ENCODE measurements around the gene CEBPG.

Gene CEBPG

DNA sequence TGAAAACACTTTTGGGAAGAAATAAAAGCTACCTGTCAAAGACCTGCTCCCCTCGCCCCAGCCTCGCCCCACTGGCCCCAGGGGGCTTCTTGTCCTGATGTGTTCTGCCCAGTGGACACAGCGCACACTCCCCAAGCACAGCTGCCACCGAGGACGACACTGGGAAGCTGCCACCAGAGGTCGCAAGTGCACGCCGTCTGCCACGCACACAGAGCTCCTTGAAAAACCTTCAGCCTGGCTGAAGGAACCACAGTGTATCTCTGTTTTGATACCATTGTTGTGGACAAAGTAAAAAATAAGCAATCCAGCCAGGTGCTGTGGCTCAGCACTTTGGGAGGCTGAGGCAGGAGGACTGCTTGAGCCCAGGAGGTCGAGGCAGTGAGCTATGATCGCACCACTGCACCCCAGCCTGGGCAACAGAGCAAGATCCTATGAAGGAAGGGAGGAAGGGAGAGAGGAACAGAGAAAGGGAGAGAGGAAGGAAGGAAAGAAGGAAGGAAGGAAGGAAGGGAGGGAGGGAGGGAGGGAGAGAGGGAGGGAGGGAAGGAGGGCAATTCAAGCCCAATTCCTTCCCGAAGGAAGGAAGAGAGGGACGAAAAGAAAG, 57.3 kb downstream of the CEBPG start:
- peak overlapping the region; percentile 86 for H3K4me2 ChIP-seq (ENCODE audit: low read depth, low read length, poor library complexity, severe bottlenecking)

DNA sequence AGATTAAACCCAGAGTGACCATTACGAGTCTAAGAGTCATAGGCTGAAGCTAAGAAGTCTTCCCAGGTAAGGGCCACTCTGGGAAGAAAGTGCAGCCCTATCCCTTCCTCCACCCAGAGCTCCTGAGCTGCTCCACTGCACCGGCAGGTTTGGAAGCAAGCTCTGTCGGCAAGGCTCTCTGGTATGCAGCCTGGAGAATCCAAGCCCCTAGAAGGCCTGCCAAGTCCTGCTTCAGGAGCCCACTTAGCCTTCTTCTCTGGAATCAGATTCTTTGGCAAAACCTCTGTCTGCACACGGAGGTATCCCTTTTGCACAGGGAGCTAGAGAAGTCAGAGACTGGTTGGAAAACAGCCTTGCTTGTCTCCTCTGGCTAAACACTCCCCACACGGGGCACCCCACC, 58.5 kb downstream of the CEBPG start:
- no peak overlapping the region for H3K9ac ChIP-seq (ENCODE audit: low read depth, low read length, poor library complexity, severe bottlenecking)
- no peaks in the 10 kb centered on the region for H3K36me3 ChIP-seq (ENCODE audit: insufficient read depth, low read length)
- H3K27me3 ChIP-seq (ENCODE audit: insufficient read depth, low read length, poor library complexity, severe bottlenecking), result no peaks in the 10 kb centered on the region
- H2AFZ ChIP-seq (ENCODE audit: low read length), result no peak overlapping the region
- no peaks in the 10 kb centered on the region for H4K20me1 ChIP-seq (ENCODE audit: insufficient read depth, low read length, poor library complexity, severe bottlenecking)
- peaks cover 3% of the 10 kb centered on the region; the same call in 1 of the 2 replicates for H3F3A ChIP-seq (ENCODE audit: low read depth)
- no peaks in the 10 kb centered on the region for H3K9me2 ChIP-seq (replicated peaks; ENCODE audit: low read depth, low read length)
- H3K4me2 ChIP-seq (ENCODE audit: low read depth, low read length, poor library complexity, severe bottlenecking), result no peak overlapping the region
- H3K4me1 ChIP-seq (ENCODE audit: insufficient read depth, low read length, poor library complexity, severe bottlenecking), result peaks cover 21% of the 10 kb centered on the region
- H3K4me3 ChIP-seq (ENCODE audit: low read length, poor library complexity, severe bottlenecking), result no peak overlapping the region
- TF ChIP-seq EZH2phosphoT487 (IDR thresholded peaks at IDR 0.05; ENCODE audit: borderline replicate concordance), result no peak
- TF ChIP-seq, protein P1, sequence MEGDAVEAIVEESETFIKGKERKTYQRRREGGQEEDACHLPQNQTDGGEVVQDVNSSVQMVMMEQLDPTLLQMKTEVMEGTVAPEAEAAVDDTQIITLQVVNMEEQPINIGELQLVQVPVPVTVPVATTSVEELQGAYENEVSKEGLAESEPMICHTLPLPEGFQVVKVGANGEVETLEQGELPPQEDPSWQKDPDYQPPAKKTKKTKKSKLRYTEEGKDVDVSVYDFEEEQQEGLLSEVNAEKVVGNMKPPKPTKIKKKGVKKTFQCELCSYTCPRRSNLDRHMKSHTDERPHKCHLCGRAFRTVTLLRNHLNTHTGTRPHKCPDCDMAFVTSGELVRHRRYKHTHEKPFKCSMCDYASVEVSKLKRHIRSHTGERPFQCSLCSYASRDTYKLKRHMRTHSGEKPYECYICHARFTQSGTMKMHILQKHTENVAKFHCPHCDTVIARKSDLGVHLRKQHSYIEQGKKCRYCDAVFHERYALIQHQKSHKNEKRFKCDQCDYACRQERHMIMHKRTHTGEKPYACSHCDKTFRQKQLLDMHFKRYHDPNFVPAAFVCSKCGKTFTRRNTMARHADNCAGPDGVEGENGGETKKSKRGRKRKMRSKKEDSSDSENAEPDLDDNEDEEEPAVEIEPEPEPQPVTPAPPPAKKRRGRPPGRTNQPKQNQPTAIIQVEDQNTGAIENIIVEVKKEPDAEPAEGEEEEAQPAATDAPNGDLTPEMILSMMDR (conservative IDR thresholded peaks at IDR 0.05; ENCODE audit: low read length), result no peak
- no peaks in the 10 kb centered on the region for H3K9me3 ChIP-seq (ENCODE audit: insufficient read depth, low read depth, low read length)
- H3K79me2 ChIP-seq (ENCODE audit: insufficient read depth, low read length), result no peaks in the 10 kb centered on the region

More for the DNA sequence above, 57.3 kb downstream of the CEBPG start:
- no peaks in the 10 kb centered on the region for H3K79me2 ChIP-seq (ENCODE audit: insufficient read depth, low read length)
- peaks cover 21% of the 10 kb centered on the region for H3K4me1 ChIP-seq (ENCODE audit: insufficient read depth, low read length, poor library complexity, severe bottlenecking)
- H4K20me1 ChIP-seq (ENCODE audit: insufficient read depth, low read length, poor library complexity, severe bottlenecking), result no peaks in the 10 kb centered on the region
- peak overlapping the region; percentile 34 for H3K9ac ChIP-seq (ENCODE audit: low read depth, low read length, poor library complexity, severe bottlenecking)
- H3K9me3 ChIP-seq (ENCODE audit: insufficient read depth, low read depth, low read length), result no peaks in the 10 kb centered on the region
- peaks cover 3% of the 10 kb centered on the region; the same call in 1 of the 2 replicates for H3F3A ChIP-seq (ENCODE audit: low read depth)
- no peaks in the 10 kb centered on the region for H3K36me3 ChIP-seq (ENCODE audit: insufficient read depth, low read length)
- H3K4me3 ChIP-seq (ENCODE audit: low read length, poor library complexity, severe bottlenecking), result peak overlapping the region; percentile 55
- no peaks in the 10 kb centered on the region for H3K9me2 ChIP-seq (replicated peaks; ENCODE audit: low read depth, low read length)
- no peaks in the 10 kb centered on the region for H3K27me3 ChIP-seq (ENCODE audit: insufficient read depth, low read length, poor library complexity, severe bottlenecking)
- TF ChIP-seq, protein P1 (conservative IDR thresholded peaks at IDR 0.05; ENCODE audit: low read length), result peak; percentile 95
- no peak for TF ChIP-seq EZH2phosphoT487 (IDR thresholded peaks at IDR 0.05; ENCODE audit: borderline replicate concordance)
- peak overlapping the region; percentile 48 for H2AFZ ChIP-seq (ENCODE audit: low read length)

Measured in Loucy (cell line).